Neural progenitor cell (in vitro differentiated cells): Measurements from ENCODE around the gene DNASE1L2. TPM values are rescaled to one million over a fixed set of nuclear protein-coding genes. Genes with fewer than 3 reads are reported as not detected.

Source experiments
- DNase-seq: peaks from one replicate; pipeline ENCODE4 v3.0.0-alpha.2; 2016; ENCODE audit warnings: low spot score
- H2AFZ ChIP-seq: fragments of 200-600 bp; sonication (generic); replicated peaks from 2 replicates; pipeline ENCODE4 v1.6.1; 2016; ENCODE audit warnings: antibody characterized with exemption
- H3F3A ChIP-seq: fragments of 200-600 bp; sonication (generic); 2 replicates; pipeline ENCODE4 v1.6.1; 2016; ENCODE audit warnings: antibody characterized with exemption, low read depth
- H3K27ac ChIP-seq: fragments of 200-600 bp; sonication (generic); 2 replicates; pipeline ENCODE4 v1.5.1; 2016; ENCODE audit warnings: mild to moderate bottlenecking
- H3K27me3 ChIP-seq: fragments of 200-600 bp; sonication (generic); 2 replicates; pipeline ENCODE4 v1.6.1; 2016; ENCODE audit warnings: mild to moderate bottlenecking, moderate library complexity
- H3K36me3 ChIP-seq: fragments of 200-600 bp; sonication (generic); 2 replicates; pipeline ENCODE4 v1.5.1; 2016
- H3K4me1 ChIP-seq: fragments of 200-600 bp; sonication (generic); 2 replicates; pipeline ENCODE4 v1.6.1; 2016; ENCODE audit warnings: mixed run types
- H3K4me2 ChIP-seq: fragments of 200-600 bp; sonication (generic); 2 replicates; pipeline ENCODE4 v1.6.1; 2016
- H3K4me3 ChIP-seq: fragments of 200-600 bp; sonication (generic); 2 replicates; pipeline ENCODE4 v1.5.1; 2016
- H3K79me2 ChIP-seq: fragments of 200-600 bp; sonication (generic); 2 replicates; pipeline ENCODE4 v1.6.1; 2016; ENCODE audit warnings: low read depth
- H3K9ac ChIP-seq: fragments of 200-600 bp; sonication (generic); 2 replicates; pipeline ENCODE4 v1.6.1; 2016
- H3K9me3 ChIP-seq: fragments of 200-600 bp; sonication (generic); 2 replicates; pipeline ENCODE4 v1.5.1; 2016; ENCODE audit warnings: low read depth
- H4K20me1 ChIP-seq: fragments of 200-600 bp; sonication (generic); 2 replicates; pipeline ENCODE4 v1.6.1; 2016; ENCODE audit warnings: low read depth
- H3K27ac Mint-ChIP-seq: 3 replicates; pipeline ENCODE4 v1.8.0; 2021; ENCODE audit warnings: mixed read lengths
- H3K27me3 Mint-ChIP-seq: 2 replicates; pipeline ENCODE4 v1.8.0; 2022; ENCODE audit warnings: low read depth, mild to moderate bottlenecking, inconsistent platforms, moderate library complexity, mixed read lengths; ENCODE audit not compliant: insufficient read depth
- H3K36me3 Mint-ChIP-seq: 3 replicates; pipeline ENCODE4 v1.8.0; 2021; ENCODE audit warnings: mixed read lengths
- H3K4me1 Mint-ChIP-seq: 3 replicates; pipeline ENCODE4 v1.8.0; 2021; ENCODE audit warnings: mixed read lengths
- H3K4me3 Mint-ChIP-seq: 3 replicates; pipeline ENCODE4 v1.8.0; 2021; ENCODE audit warnings: mild to moderate bottlenecking, moderate library complexity, mixed read lengths
- H3K9me3 Mint-ChIP-seq: 3 replicates; pipeline ENCODE4 v1.8.0; 2020; ENCODE audit warnings: mixed read lengths
- EZH2 ChIP-seq: fragments of 200-600 bp; sonication (generic); IDR thresholded peaks from 2 replicates; pipeline ENCODE4 v1.6.1; 2017; ENCODE audit warnings: antibody characterized with exemption, mild to moderate bottlenecking, moderate library complexity
- EZH2phosphoT487 ChIP-seq: fragments of 200-600 bp; sonication (generic); IDR thresholded peaks from 2 replicates; pipeline ENCODE4 v1.6.1; 2017; ENCODE audit warnings: antibody characterized with exemption
- total RNA-seq: library from RNA; depleted of rRNA; stranded (reverse); fragments of >200 nt; gene quantifications from 2 replicates; pipeline ENCODE4 v1.2.3, GENCODE V29; 2015; ENCODE audit warnings: low replicate concordance
- TF ChIP-seq, protein P1 (sequence below): fragments of 200-600 bp; sonication (generic); IDR thresholded peaks from 2 replicates; pipeline ENCODE4 v1.5.1; 2017; ENCODE audit warnings: antibody characterized with exemption, mild to moderate bottlenecking

DNASE1L2 gene
- total RNA-seq, 1 donor from 2014 or later = 0.21 TPM

DNA sequence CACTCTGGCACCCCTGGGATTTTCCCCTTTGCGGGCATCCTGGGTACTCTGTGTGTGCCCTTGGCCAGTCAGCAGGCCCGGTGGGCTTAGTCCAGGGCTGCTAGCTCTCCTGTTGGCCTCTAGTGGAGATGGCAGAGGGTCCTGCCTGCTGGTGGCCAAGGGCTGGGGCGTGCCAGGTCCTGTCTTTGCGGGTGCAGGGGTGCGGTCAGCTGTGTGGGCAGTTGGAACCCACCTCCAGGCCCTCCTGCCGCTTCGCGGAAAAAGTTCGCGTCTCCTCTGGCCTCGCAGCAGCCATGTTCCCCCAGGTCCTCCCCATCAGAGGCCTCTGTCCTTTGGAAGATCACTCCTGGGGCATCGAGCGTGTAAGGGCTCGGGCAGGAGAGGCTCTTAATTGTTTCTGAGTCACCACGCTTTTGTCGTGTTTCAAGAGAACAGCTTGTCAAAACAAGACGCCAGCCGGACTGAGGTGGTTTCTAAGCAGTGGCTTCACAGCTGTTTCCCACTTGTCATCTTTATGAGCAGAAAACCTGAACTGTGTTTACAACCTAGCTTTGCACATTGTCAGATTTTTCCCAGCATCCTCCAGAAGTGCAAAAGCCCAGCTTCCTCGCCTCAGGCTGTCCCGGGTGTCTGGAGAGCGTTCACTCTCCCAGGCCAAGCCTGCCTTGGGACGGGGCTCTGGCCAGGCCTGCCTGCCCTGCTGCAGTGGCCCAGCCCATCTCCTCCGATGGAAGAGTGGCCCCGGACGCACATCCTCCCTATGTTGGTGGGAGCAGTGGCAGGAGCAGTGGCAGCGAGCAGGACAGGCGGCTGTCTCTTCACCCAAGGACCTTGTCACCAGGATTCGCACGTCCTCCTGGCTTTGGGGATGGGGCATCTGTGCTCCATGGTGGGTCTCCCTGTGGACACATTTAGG is 5.0 kb upstream of the DNASE1L2 start:
- Mint-ChIP-seq H3K4me3 (no peak overlapping the region), H3K27ac (no peak overlapping the region), H3K9me3 (no peaks in the 10 kb centered on the region), H3K36me3 (peaks cover 5% of the 10 kb centered on the region), H3K4me1 (no peaks in the 10 kb centered on the region), H3K27me3 (peaks cover 6% of the 10 kb centered on the region)
- Histone ChIP-seq H3K4me3 (no peak overlapping the region), H2AFZ (no peak overlapping the region), H3K27me3 (peaks cover 8% of the 10 kb centered on the region), H3K9me3 (no peaks in the 10 kb centered on the region), H3K27ac (no peak overlapping the region), H3K36me3 (no peaks in the 10 kb centered on the region), H3F3A (peaks cover 7% of the 10 kb centered on the region), H3K9ac (no peak overlapping the region), H3K79me2 (peaks cover 15% of the 10 kb centered on the region), H4K20me1 (peaks cover 26% of the 10 kb centered on the region), H3K4me1 (peaks cover 3% of the 10 kb centered on the region), H3K4me2 (no peak overlapping the region)
- no peak for DNase-seq
- TF ChIP-seq, protein P1, sequence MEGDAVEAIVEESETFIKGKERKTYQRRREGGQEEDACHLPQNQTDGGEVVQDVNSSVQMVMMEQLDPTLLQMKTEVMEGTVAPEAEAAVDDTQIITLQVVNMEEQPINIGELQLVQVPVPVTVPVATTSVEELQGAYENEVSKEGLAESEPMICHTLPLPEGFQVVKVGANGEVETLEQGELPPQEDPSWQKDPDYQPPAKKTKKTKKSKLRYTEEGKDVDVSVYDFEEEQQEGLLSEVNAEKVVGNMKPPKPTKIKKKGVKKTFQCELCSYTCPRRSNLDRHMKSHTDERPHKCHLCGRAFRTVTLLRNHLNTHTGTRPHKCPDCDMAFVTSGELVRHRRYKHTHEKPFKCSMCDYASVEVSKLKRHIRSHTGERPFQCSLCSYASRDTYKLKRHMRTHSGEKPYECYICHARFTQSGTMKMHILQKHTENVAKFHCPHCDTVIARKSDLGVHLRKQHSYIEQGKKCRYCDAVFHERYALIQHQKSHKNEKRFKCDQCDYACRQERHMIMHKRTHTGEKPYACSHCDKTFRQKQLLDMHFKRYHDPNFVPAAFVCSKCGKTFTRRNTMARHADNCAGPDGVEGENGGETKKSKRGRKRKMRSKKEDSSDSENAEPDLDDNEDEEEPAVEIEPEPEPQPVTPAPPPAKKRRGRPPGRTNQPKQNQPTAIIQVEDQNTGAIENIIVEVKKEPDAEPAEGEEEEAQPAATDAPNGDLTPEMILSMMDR = no peak
- TF ChIP-seq EZH2phosphoT487 (no peak), EZH2 (no peak)

DNA sequence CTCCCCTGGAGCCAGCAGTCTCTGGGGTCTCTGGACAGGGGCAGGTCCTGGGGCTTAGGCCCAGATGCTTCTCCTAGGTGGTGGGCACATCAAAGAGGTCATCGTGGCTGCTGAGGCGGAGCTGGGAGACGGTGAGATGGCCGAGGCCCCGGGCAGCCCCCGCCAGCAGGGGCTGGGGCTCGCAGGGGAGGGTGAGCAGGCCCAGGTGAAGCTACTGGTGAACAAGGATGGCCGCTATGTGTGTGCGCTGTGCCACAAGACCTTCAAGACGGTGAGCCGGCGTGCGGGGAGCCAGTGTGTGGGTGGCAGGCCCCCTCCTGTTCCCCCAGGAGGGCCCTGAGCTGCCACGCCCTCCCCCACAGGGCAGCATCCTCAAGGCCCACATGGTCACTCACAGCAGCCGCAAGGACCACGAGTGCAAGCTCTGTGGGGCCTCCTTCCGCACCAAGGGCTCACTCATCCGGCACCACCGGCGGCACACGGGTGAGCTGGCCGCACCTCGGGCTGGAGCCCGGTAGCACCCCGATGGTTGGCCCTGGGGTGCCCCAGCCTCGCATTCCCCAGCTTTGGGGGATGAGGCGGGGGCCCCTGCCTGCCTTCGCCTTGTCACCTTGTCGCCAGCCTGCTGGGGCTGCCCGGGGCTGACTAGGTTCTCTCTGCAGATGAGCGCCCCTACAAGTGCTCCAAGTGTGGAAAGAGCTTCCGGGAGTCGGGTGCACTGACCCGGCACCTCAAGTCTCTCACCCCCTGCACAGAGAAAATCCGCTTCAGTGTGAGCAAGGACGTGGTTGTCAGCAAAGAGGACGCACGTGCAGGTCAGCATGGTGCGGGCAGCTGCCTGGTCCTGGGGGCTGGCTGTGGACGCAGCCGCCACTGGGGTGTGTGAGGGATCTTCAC is 3.9 kb upstream of the DNASE1L2 start:
- Histone ChIP-seq H3F3A (peaks cover 18% of the 10 kb centered on the region), H3K79me2 (peaks cover 4% of the 10 kb centered on the region), H3K4me3 (no peak overlapping the region), H3K9me3 (no peaks in the 10 kb centered on the region), H3K4me1 (peaks cover 14% of the 10 kb centered on the region), H3K27me3 (peaks cover 19% of the 10 kb centered on the region), H2AFZ (no peak overlapping the region), H4K20me1 (peaks cover 26% of the 10 kb centered on the region), H3K36me3 (no peaks in the 10 kb centered on the region), H3K4me2 (no peak overlapping the region), H3K27ac (no peak overlapping the region), H3K9ac (no peak overlapping the region)
- H3K4me3 Mint-ChIP-seq = no peak overlapping the region
- no peak for TF ChIP-seq EZH2phosphoT487
- no peak for TF ChIP-seq EZH2
- TF ChIP-seq, protein P1 = no peak
- H3K36me3 Mint-ChIP-seq = peaks cover 5% of the 10 kb centered on the region
- DNase-seq = no peak
- H3K27me3 Mint-ChIP-seq = peaks cover 5% of the 10 kb centered on the region
- H3K27ac Mint-ChIP-seq = no peak overlapping the region
- H3K9me3 Mint-ChIP-seq = no peaks in the 10 kb centered on the region
- no peaks in the 10 kb centered on the region for H3K4me1 Mint-ChIP-seq

DNA sequence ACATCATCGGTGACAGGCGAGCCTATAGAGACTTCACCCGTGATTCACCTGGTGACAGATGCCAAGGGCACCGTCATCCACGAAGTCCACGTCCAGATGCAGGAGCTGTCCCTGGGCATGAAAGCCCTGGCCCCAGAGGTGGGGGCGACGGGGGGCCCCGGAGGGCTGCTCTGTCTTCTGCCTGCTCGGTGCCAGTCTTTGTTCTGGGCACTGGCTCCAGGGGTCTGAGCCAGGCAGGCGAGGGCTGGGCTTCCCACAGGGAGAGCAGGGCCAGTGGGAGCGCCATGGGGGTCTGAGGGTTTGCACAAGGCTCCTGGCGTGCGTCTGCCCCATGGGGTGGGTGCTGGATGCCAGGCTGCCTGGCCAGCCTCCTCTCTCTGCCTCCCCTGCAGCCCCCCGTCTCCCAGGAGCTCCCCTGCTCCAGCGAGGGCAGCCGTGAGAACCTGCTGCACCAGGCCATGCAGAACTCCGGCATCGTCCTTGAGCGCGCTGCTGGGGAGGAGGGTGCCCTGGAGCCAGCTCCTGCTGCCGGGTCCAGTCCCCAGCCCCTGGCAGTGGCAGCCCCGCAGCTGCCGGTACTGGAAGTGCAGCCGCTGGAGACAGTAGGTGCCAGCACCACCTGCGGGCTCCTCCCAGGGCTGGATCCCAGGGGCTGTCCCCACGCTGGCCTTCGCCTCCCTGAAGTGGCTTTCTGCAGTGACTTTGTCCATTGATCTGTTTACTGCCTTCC is 3.0 kb upstream of the DNASE1L2 start:
- H3K4me3 ChIP-seq = no peak overlapping the region
- H3K27ac ChIP-seq = no peak overlapping the region
- no peak overlapping the region for H3K9ac ChIP-seq
- no peak overlapping the region for H3K4me2 ChIP-seq
- peaks cover 5% of the 10 kb centered on the region for H3K36me3 Mint-ChIP-seq
- H3K27me3 ChIP-seq = peaks cover 28% of the 10 kb centered on the region
- H3K4me1 ChIP-seq = peaks cover 20% of the 10 kb centered on the region
- TF ChIP-seq EZH2phosphoT487 (no peak), EZH2 (no peak)
- TF ChIP-seq, protein P1 = no peak
- no peak for DNase-seq
- H3K27ac Mint-ChIP-seq = no peak overlapping the region
- H3K27me3 Mint-ChIP-seq = peaks cover 7% of the 10 kb centered on the region
- no peaks in the 10 kb centered on the region for H3K36me3 ChIP-seq
- H3K79me2 ChIP-seq = no peaks in the 10 kb centered on the region
- H3F3A ChIP-seq = peaks cover 24% of the 10 kb centered on the region
- no peak overlapping the region for H2AFZ ChIP-seq
- H3K9me3 Mint-ChIP-seq = no peaks in the 10 kb centered on the region
- no peak overlapping the region for H3K4me3 Mint-ChIP-seq
- H3K4me1 Mint-ChIP-seq = no peaks in the 10 kb centered on the region
- no peaks in the 10 kb centered on the region for H3K9me3 ChIP-seq
- H4K20me1 ChIP-seq = peaks cover 35% of the 10 kb centered on the region
